ENCODE results near the gene MYO18B. TPM values are rescaled to one million over a fixed set of nuclear protein-coding genes. Genes with fewer than 3 reads are reported as not detected.

The MYO18B gene
- total RNA-seq, 1 experiment from 2014 or later: 0.05 TPM

- Histone ChIP-seq H3K79me2 (ENCODE audit: insufficient read depth, low read length) (no peaks in the 10 kb centered on the region), H3K4me1 (ENCODE audit: control insufficient read depth in 1 of 2, insufficient read depth in 2 of 2, low read length in 2 of 2) (no peaks in the 10 kb centered on the region), H4K20me1 (ENCODE audit: insufficient read depth) (no peaks in the 10 kb centered on the region), H3K36me3 (ENCODE audit: control insufficient read depth in 1 of 2, insufficient read depth in 2 of 2, low read length in 2 of 2) (no peaks in the 10 kb centered on the region), H3K9ac (ENCODE audit: low read length) (no peak overlapping the region), H3K27me3 (ENCODE audit: insufficient read depth, low read length) (peaks cover 6% of the 10 kb centered on the region; the same call in 1 of the 2 replicates), H3K4me3 (replicated peaks in 1 of 2; ENCODE audit: low read depth in 1 of 2, low read length in 2 of 2) (no peak overlapping the region), H3K27ac (ENCODE audit: low read depth, low read length) (no peak overlapping the region), H2AFZ (ENCODE audit: low read depth, low read length, poor library complexity, severe bottlenecking) (no peak overlapping the region), H3K4me2 (ENCODE audit: low read length) (no peak overlapping the region), H3K9me2 (ENCODE audit: insufficient read depth) (no peaks in the 10 kb centered on the region), H3K9me3 (ENCODE audit: control insufficient read depth in 1 of 2, insufficient read depth in 1 of 2, low read depth in 1 of 2, low read length in 2 of 2) (no peaks in the 10 kb centered on the region)
- ChIA-PET POLR2A (no interaction called here), CTCF (interaction anchor here (1.3 kb wide), 1 partner anchor 9 kb away, joined by 3 read pairs; no protein-coding TSS in a partner anchor), RAD21 (ENCODE audit: low non-redundant PET in 1 of 2, low total read pairs in 2 of 2, uncharacterized antibody in 2 of 2, unreplicated experiment in 2 of 2) (no interaction called here)
- ATAC-seq: no peak
- BruUV-seq (replicated peaks): no TSS peak
- intact Hi-C loops (cut with micrococcal nuclease): no loop called here
- TF ChIP-seq ZFX (IDR thresholded peaks at IDR 0.05) (no peak), ELF1 (IDR thresholded peaks at IDR 0.05; ENCODE audit: borderline replicate concordance, low read depth) (no peak), REST (IDR thresholded peaks at IDR 0.05; ENCODE audit: low read depth) (no peak), EZH2 (IDR thresholded peaks at IDR 0.05) (no peak), SP1 (IDR thresholded peaks at IDR 0.05; ENCODE audit: low read depth) (no peak), POLR2A (IDR thresholded peaks at IDR 0.05; ENCODE audit: borderline replicate concordance, extremely low read depth, insufficient read depth, insufficient read length) (no peak), SIN3A (IDR thresholded peaks at IDR 0.05; ENCODE audit: low read depth) (no peak), JUND (IDR thresholded peaks at IDR 0.05) (no peak), YY1 (IDR thresholded peaks at IDR 0.05; ENCODE audit: extremely low read depth, insufficient replicate concordance, low read depth, low read length) (no peak), POLR2AphosphoS5 (IDR thresholded peaks at IDR 0.05; ENCODE audit: low read depth, low read length) (no peak), ZNF274 (IDR thresholded peaks at IDR 0.05; ENCODE audit: low read depth, low read length) (no peak), RAD21 (IDR thresholded peaks at IDR 0.05; ENCODE audit: low read depth) (no peak)
- TF ChIP-seq, protein P1, sequence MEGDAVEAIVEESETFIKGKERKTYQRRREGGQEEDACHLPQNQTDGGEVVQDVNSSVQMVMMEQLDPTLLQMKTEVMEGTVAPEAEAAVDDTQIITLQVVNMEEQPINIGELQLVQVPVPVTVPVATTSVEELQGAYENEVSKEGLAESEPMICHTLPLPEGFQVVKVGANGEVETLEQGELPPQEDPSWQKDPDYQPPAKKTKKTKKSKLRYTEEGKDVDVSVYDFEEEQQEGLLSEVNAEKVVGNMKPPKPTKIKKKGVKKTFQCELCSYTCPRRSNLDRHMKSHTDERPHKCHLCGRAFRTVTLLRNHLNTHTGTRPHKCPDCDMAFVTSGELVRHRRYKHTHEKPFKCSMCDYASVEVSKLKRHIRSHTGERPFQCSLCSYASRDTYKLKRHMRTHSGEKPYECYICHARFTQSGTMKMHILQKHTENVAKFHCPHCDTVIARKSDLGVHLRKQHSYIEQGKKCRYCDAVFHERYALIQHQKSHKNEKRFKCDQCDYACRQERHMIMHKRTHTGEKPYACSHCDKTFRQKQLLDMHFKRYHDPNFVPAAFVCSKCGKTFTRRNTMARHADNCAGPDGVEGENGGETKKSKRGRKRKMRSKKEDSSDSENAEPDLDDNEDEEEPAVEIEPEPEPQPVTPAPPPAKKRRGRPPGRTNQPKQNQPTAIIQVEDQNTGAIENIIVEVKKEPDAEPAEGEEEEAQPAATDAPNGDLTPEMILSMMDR (IDR thresholded peaks at IDR 0.05 in 2 of 3, conservative IDR thresholded peaks at IDR 0.05 in 1 of 3; ENCODE audit: borderline replicate concordance in 1 of 3, insufficient read depth in 1 of 3, low read depth in 2 of 3, low read length in 2 of 3): no peak
- TF ChIP-seq, protein P2, sequence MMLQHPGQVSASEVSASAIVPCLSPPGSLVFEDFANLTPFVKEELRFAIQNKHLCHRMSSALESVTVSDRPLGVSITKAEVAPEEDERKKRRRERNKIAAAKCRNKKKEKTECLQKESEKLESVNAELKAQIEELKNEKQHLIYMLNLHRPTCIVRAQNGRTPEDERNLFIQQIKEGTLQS (IDR thresholded peaks at IDR 0.05): no peak
- no peak for DNase-seq (ENCODE audit: low read depth, low spot score)
Measured at GRCh38 chr22:25781801-25782200, 39.8 kb downstream of the MYO18B start.
